HG03108 (cell line): ENCODE results near the gene TOR1AIP2.
"Not testable (repeated sequence)": the region's sequence is repeated elsewhere in the genome, so short reads cannot be mapped to it uniquely, and the experiment has no call there.

Source experiments
- ATAC-seq: cut with Tn5 transposase; IDR thresholded peaks from one replicate; pipeline ENCODE4 v1.9.1; 2021; ENCODE audit warnings: moderate library complexity; ENCODE audit not compliant: unreplicated experiment

The TOR1AIP2 gene

DNA sequence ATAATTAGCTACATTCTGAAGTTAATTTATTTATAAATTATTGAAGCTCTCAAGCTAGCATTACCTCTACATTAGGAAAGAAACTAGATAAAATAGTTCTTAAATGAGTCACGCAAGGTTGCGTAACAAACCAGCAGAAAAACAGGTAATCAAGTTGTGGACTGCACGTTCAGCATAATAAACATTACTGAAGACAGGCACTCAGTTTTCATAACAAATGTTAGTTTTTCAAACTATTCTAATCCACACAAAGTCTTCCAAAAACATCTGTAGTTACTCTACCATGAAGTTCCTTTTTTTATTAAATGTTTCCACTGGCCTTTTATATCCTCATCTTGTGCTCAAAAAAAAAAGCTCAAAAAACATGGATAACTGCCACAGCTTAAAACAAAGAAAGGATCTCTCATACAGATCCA, 1.3 kb downstream of the TOR1AIP2 start:
- ATAC-seq: no peak

DNA sequence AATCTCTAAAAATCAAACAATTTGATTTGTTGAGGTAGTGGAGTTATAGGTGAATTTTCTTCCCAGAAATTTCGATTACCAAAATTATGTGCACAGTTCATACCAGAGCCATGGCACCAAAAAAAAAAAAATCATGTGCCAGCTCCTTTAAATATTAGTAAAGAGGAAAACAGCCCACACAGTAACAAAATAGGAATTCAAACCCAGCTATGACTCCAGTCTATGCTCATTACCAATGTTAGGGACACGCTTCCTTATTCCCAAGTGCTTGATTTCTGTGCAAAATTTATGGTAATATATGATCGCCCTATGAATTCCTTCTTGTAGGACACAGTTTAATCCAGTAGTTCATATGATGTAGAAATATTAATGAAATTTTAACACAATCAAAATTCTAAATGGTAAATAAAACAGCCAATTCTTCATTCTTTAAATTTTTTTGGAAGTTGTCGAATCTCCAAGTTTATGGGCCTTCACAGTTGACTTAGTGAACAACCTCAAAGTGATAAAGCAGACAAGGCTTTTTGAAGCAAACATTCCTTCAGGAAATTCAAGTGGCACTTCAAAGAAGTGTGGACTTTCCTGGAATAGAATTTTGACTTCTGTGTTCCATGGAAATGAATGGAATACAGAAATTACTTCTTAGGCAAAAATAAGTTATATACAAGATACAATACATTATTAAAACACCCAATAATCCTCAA, 1.9 kb downstream of the TOR1AIP2 start:
- no peak for ATAC-seq

DNA sequence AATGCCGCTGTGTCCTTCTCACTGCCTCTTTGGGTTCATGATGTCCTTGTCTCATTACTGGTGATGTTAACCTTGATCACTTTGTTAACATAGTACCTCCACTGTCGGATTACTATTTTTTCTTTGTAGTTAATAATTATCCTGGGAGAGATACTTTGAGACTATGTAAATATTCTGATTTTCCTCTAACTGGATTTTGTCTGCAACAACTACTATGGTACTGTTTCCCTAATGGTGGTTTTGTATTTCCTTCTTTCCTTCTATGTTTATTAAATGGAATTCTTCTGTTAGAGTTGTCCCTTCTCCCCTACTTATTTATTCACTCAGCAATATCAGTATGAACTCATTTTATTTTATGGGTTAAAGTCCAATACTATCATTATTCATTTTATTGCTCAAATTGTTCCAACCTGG, 4.2 kb downstream of the TOR1AIP2 start:
- ATAC-seq: no peak

DNA sequence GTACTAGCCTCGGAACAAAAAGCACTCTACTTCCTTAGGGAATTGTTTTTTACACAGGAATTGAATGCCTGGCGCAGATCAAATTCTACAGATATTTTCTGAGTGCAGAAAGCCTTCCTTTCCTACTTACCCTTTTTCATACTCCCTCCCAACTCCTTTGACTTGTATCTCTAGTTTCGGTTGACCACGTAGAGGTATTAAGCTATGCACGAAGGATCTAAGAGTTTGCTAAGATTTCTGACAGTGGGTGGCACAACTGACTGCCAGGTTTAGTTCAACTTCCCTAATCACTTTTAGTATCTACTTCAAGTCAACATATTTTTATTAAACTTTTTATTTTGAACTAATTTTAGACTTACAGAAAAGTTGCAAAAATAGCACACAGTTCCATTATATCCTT, 5.0 kb downstream of the TOR1AIP2 start:
- ATAC-seq: no peak

DNA sequence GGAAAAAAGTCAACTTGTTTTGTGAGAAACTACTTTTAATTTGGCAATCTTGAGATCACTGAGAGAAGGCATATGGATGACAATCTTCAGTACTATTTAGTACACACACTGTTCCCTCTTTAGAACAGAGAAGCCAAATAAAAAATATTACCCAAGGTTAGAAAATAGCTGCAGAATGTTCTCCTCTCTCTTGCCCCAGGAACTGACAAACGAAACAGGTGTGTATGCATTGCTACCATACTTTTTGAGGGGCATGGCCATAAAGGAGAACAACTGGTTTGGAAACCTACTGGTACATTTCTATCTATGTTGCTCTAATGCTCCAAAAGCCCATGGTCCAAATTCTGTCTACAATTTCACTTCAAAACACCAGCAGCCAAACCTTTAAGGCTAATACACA, 5.7 kb downstream of the TOR1AIP2 start:
- ATAC-seq: no peak

DNA sequence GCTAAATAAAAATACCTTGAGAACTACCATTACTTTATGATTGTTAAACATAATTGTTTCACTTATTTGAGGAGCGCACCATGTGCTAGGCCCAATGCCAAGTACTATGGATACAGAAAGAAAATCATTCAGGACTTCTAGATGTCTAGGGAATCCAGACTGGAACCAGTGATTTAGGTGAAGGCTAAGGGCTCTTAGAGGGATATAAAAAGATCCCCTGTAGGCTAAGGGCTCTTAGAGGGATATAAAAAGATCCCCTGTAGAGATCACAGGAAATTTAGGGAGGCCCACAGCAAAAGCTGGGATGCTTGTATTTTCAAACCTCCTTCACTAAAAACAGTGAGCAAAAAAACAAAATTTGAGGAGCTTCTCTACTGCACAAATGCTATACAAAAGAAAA, 6.7 kb downstream of the TOR1AIP2 start:
- no peak for ATAC-seq

DNA sequence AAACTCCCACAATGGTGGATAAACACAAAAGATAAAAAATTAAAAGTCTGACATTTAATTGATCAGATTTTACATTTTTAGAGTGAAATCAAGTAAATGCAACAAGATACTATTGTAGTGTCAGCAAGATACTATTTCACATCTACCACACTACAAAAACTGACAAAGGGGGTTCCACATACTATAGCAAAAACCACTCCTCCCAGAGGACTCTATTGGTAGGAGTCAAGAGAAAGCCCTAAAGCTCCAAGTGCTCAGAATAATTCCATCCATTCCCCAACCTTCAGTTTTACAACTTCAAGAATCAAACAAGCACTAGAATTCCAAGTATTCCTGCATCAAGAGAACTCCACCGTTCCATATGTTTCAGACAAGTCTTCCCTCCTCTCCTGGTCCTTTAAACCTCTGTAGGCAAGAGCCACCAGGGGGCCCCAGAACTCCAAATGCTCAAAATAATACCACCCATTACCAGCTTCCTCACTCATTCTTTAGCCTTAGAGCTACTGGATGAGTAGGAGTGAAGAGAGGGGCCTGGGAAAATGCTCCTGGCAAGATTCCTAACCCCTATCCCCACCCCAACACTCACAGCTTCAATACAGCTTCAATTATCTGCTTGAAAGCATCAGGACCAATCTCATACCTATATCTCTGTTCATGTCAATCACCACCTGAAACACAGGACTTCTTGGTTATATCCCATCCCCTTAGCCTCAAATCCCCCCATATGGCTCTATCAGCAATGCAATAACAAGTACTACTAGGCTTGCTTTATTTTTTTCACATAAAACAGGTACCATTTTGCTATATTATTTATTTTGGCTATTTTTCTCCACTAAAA, 9.9 kb downstream of the TOR1AIP2 start:
- ATAC-seq: peak; percentile 61

DNA sequence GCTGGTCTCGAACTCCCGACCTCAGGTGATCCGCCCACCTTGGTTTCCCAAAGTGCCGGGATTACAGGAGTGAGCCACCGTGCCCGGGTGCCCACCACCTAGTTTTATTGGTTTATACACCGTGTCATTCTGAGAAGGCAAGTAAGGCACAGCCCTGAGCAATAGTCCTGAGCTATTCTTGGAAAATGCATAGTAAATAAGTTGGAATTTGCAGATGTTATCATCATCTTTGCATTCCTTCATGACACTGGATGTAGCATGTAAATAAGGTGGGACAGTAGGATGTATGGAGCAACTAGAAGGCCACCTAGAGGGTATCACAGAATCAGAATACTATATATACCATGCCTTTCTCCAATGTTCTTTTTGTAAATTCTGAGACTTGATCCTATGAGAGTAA, 11.0 kb downstream of the TOR1AIP2 start:
- ATAC-seq: no peak

DNA sequence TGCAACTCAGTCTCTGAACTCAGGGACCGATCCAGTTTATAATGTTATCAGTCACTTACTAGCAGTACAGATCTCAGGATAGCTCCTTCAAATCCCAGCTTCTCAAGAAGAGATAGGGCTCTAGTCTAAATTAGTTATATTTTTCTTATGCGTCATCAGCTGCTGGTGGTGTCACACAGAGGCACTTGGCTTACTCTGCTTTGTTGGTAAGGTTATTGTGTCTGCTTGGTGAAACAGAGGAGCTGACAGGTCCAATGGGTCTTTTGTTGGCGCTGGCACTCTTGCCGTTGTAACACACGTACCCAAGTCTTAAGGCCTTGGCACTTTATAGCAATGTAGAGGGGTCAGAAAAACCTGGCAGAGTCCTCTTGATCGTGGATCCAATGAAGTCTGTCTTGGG, 12.2 kb downstream of the TOR1AIP2 start:
- no peak for ATAC-seq

DNA sequence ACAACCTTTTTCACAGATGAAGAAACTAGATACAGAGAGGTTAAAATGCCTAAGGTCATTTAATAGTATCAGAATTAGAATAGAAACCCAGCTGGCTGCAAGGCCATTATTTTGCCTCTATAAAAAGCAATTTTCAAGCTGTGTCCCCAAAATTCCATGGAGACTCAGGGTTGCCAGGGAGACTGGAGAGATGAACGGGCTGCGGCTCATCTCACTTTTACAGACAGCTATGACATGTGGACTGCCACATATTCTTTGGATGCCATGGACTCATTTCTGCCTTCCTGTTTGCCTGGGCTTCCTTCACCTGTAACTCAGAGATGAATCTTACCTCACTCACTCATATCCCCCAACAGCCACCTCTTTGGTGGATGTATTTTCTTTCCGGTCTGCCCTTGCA, 17.0 kb downstream of the TOR1AIP2 start:
- no peak for ATAC-seq

DNA sequence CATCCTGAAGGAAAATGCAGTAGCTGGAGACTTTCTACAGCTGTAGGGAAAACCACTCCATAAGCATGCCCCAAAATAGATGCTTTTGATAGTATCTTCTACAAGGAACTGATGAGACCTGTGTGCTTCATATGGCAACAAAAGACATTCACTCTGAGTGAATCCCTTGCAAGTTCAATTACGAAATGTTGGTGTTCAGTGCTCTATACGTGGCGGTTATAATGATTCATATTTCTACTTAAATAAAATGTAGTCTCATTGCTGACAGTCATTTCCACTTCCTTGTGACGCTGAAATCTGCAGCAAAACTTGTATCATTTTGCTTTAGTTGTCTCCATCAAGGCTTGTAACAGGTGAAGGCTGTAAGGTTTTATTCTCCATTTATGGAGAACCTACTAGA, 20.6 kb downstream of the TOR1AIP2 start:
- no peak for ATAC-seq

DNA sequence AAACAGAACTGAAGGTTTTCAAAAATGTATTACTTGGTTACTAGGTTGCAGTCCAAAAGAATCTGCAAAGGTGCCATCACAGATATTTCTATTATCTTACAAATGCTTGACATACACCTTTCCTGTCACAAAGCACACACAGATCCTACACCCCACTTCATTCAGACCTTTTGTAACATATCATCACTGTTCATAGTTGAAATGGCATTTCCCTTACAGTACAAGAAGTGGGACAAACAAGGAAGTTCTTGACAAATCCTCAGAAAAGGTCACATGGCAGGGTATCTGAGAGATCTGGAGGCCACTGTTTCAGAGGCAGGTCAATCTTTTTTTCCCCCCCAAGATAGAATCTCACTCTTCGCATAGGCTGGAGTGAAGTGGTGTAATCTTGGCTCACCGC, 21.3 kb downstream of the TOR1AIP2 start:
- ATAC-seq: no peak

DNA sequence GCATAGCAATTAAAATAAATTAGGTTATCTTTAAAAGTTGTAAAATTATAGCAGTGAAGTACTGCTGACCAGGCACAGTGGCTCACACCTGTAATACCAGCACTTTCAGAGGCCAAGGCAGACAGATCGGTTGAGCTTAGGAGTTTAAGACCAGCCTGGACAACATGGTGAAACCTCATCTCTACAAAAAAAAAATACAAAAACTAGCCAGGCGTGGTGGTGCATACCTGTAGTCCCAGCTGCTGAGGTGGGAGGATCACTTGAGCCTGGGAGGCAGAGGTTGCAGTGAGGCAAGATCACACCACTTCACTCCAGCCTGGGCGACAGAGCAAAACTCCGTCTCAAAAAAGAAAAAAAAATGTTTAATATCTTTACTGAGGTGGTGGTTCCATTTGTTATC, 21.8 kb downstream of the TOR1AIP2 start:
- not testable (repeated sequence) for ATAC-seq

DNA sequence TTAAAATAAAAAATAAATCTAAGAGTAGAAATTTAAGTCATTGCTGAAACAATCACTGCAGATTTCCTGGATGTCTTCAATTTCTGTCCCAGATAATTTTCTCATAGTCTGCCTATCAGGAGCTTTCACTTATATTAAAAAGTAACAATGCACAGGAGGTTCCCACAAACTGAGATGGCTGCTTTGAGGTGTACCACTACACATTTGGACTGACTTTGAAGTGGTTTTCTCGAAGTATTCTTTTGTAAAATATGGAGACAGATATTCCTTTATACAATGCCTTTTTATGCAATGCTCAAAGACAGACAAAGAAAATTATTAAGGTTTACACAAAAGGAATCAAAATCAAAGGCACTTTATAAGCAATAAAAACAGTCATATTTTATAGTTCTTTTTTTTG, 24.5 kb downstream of the TOR1AIP2 start:
- ATAC-seq: no peak

DNA sequence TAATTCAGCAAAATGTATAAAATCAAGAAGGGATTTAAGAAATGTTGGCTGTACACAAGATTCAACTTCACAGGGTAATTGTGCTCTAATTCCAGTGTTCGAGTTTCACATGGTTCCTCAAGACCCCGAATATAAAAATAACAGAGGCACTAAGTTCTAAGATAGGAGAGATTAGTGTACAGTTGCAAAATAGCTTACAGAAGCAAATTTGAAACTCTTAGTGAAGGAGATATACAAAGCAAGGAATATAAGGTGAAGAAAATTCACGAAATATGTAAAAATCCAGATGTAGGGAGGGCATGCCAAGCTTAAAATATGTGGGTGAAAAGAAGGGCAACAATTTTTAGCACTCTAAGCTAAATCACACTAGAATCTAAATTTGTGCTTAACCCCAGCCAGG, 29.4 kb downstream of the TOR1AIP2 start:
- ATAC-seq: no peak

DNA sequence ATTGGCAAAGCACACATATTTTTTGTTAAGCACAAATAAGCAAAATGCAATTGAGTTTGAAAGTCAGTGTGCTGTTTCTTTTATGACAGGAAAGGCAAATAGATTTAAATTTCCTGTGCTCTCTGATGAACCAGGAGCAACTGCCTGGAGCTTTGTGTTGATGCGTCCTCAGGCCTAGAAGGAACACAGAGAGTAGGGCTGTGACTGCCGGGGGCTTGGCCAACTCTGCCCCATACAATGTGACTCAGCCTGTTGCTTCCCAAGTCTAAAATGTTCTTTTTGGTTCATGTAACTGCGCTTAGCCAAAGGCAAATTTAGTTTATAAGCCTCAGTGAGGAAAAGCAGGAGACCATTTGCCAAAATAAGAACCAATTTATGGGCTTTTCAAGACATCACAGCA, 37.5 kb downstream of the TOR1AIP2 start:
- ATAC-seq: no peak

DNA sequence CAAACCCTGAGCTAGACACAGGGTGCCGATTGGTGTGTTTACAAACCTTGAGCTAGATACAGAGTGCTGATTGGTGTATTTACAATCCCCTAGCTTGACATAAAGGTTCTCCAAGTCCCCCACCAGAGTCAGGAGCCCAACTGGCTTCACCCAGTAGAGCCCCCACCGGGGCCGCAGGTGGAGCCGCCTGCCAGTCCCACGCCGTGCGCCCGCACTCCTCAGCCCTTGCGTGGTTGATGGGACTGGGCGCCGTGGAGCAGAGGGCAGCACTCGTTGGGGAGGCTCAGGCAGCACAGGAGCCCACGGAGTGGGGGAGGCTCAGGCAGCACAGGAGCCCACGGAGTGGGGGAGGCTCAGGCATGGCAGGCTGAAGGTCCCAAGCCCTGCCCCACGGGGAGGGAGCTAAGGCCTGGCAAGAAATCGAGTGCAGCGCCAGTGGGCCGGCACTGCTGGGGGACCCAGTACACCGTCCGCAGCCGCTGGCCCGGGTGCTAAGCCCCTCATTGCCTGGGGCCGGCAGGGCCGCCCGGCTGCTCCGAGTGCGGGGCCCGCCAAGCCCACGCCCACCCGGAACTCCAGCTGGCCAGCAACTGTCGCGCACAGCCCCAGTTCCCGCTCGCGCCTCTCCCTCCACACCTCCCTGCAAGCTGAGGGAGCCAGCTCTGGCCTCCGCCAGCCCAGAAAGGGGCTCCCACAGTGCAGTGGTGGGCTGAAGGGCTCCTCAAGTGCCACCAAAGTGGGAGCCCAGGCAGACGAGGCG, 40.7 kb downstream of the TOR1AIP2 start:
- not testable (repeated sequence) for ATAC-seq

DNA sequence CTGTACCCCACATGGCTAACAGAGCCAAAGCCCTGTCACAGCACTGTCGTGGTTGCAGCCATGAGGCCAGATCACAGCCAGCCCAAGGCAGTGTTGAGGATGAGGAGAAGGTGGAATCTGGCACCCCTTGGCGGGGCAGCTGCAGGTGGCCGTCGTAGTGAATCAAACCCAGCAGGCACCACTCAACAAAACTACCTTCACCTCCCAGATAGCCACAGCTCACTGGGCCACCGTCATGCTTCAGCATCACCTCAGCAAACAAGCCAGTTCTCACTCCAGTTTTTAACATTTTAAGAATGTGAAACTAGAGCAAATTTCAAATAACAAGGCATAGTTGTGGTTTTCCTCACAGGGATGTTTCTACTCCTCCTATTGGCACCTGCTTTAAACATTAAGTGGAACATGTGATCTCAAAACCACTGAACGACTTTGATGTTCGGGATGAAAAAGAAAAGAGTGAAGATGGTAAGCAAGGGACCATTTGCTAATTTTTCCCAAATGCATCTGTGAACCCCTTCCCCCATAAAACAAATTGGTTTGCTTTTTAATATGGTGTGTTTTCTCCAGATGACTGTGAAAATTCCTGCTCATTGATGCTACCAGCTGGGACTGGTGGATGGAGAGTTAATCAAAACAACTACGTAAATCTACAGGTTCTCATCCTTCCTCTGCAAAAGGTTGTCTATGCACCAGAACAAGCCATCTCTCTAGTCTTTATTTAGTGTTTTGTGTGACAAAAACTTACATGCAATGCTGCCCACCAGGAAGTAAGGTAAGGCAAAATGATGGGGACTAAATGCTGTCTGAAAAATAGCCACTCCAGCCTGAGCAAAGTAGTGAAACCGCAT, 45.5 kb downstream of the TOR1AIP2 start:
- no peak for ATAC-seq

DNA sequence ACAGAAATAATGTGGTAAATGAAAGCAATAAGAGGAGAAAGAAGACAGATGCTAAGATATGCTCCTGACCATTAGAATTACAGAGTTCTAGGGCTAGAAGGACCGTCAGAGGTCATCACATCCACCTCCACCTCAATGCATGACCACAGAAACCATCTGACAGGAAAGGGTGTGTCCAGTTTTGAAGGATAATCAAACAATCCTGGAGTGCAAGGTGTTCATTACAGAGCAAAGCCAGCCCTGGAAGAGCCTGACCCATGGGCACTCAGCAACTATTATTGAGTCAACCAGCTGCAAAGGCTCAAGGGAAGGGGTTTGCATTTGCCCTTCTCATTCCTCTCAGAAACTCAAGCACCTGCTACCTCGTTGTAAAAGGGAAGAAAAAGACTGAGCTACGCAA, 46.4 kb downstream of the TOR1AIP2 start:
- ATAC-seq: no peak

DNA sequence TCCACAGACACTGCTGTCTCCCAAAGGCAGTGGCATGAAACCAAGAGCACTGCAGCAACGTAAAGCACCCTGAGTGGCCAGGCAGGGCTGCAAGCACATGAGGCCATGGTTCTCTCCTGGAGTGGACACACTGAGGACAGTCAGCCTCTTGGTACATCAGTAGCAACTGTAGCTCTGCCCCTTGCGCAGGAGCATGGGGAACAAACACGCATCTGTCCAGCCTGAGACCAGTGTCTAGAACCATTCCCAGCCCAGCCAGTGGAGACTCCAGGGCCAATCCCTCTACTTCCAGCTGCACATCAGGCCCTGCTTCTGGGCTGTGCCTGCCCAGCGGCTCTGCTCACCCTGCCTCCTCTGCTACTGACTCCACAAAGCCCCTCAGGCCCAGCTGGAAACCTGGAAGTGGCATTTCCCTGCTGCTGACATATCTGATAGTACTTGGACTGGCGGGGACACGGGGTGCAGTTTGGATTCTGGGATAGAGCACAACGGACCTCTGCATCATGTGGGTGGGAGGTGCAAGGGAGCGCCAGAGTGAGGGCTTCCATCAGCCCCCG, 49.0 kb downstream of the TOR1AIP2 start:
- no peak for ATAC-seq
